GM12801 (cell line): ENCODE measurements around the gene KCNH1.

Experiments used
- CTCF ChIP-seq: IDR thresholded peaks from one replicate; pipeline ENCODE4 v1.5.1; 2011; ENCODE audit warnings: control low read depth; ENCODE audit not compliant: insufficient read length; ENCODE audit errors: extremely low read depth

KCNH1 gene

GRCh38 chr1:211133836-211134669 is at the start of gene KCNH1:
Gene KCNH1, minus strand, starts transcription at chr1:211134148. Its CDS starts 203 bp downstream, at chr1:211133945.
- no peak for TF ChIP-seq CTCF

- no peak for TF ChIP-seq CTCF
Observed at GRCh38 chr1:211182746-211183145, 48.8 kb upstream of the KCNH1 start.

DNA sequence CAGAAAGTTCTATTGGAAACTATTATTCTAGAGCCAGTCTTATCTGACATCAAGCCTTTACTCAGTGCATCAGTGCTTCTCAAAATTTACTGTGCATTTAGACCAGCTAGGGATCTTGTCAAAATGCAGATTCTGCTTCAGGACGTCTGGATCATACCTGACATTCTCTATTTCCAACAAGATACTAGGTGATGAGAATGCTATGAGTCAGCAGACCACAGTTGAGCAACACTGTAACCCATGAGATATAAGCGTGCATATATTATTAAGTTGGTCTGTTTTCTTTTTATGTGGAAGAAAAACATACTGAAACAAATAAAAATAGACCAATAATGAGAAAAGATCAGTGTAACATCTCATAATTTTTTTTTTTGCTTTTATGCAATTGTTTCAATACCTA is 40.4 kb upstream of the KCNH1 start:
- TF ChIP-seq CTCF: no peak

DNA sequence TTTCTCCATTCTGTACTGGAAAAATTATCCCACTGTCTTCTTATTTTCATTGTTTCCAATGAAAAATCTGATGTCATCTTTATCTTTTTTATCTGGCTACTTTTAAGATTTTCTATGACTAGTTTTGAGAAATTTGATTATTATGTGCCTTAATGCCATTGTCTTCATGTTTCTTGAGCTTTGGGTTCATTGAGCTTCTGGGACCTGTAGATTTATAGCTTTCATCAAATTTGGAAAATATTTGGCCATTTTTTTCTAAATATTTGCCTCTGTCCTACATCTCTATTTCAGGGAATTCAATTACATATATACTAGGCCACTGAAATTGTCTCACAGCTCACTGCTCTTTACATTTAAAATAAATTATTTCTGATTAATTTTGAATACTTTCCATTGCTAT is 38.7 kb upstream of the KCNH1 start:
- no peak for TF ChIP-seq CTCF

- no peak for TF ChIP-seq CTCF
Observed at GRCh38 chr1:211169353-211169752, 35.4 kb upstream of the KCNH1 start.

GRCh38 chr1:211158866-211159265 is 24.9 kb upstream of the KCNH1 start:
- no peak for TF ChIP-seq CTCF

DNA sequence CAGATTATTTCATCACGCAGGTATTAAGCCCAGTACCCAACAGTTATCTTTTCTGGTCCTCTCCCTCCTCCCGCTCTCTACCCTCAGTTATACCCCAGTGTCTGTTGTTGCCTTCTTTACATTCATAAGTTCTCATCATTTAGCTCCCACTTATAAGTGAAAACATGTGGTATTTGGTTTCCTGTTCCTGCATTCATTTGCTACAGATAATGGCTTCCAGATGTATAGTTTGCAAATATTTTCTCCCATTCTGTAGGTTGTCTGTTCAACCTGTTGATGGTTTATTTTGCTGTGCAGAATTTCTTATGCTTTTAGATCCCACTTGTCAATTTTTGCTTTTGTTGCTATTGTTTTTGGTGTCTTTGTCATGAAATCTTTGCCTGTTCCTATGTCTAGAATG is 21.1 kb upstream of the KCNH1 start:
- no peak for TF ChIP-seq CTCF
